Measurements from ENCODE around the gene CXCR4. TPM values are rescaled to one million over a fixed set of nuclear protein-coding genes. Genes with fewer than 3 reads are reported as not detected.
A peak's percentile ranks its signal among the peaks of the same experiment; 100 is the strongest.

The CXCR4 gene
- total and polyA plus RNA-seq, 11 donors = 1.1 to 21.3 (median 3.7) TPM

- H3K4me1 ChIP-seq = peaks cover 0 to 4% (median 0%) of the 10 kb centered on the region in 12 donors
- peaks cover 0 to 6% (median 0%) of the 10 kb centered on the region in 9 donors for H3K27me3 ChIP-seq
- ATAC-seq (no peak), DNase-seq (no peak)
- H3K4me3 ChIP-seq = no peak overlapping the region
- no peaks in the 10 kb centered on the region for H3K9me3 ChIP-seq
- no peaks in the 10 kb centered on the region for H3K36me3 ChIP-seq
- TF ChIP-seq POLR2A (IDR thresholded peaks at IDR 0.05) (no peak), CTCF (IDR thresholded peaks at IDR 0.05) (no peak)
- H3K27ac ChIP-seq = no peak overlapping the region
- intact Hi-C loops (cut with DNase I) = no loop called here
Observed at GRCh38 chr2:136146564-136146963, 28.6 kb upstream of the CXCR4 start.

- 63 to 68% (median 65%) methylated on average over 6 of the region's 6 CpGs for WGBS, 4 donors
- Histone ChIP-seq H3K4me1 (peaks cover 0 to 11% (median 0%) of the 10 kb centered on the region in 12 donors), H3K9me3 (no peaks in the 10 kb centered on the region), H3K36me3 (no peaks in the 10 kb centered on the region), H3K27ac (no peak overlapping the region), H3K4me3 (no peak overlapping the region), H3K27me3 (peaks cover 0 to 6% (median 0%) of the 10 kb centered on the region in 9 donors)
- ATAC-seq (no peak), DNase-seq (no peak)
- TF ChIP-seq POLR2A (IDR thresholded peaks at IDR 0.05) = no peak
- no peak for TF ChIP-seq CTCF (IDR thresholded peaks at IDR 0.05)
- intact Hi-C loops (cut with DNase I) = no loop called here
Observed at GRCh38 chr2:136143603-136144451, 25.9 kb upstream of the CXCR4 start.

- no peak for TF ChIP-seq CTCF (IDR thresholded peaks at IDR 0.05)
- TF ChIP-seq POLR2A (IDR thresholded peaks at IDR 0.05) = no peak
- no peak for DNase-seq
- Histone ChIP-seq H3K4me3 (no peak overlapping the region), H3K27ac (no peak overlapping the region), H3K27me3 (peaks cover 0 to 6% (median 0%) of the 10 kb centered on the region in 9 donors), H3K9me3 (no peaks in the 10 kb centered on the region), H3K36me3 (no peaks in the 10 kb centered on the region), H3K4me1 (peaks cover 0 to 33% (median 0%) of the 10 kb centered on the region in 12 donors)
- 48 to 64% (median 57%) methylated on average over 7 of the region's 7 CpGs for WGBS, 4 donors
- ATAC-seq = no peak
- intact Hi-C loops (cut with DNase I) = no loop called here
Observed at GRCh38 chr2:136141510-136142149, 23.7 kb upstream of the CXCR4 start.

GRCh38 chr2:136139631-136140030 lies 21.7 kb upstream of the CXCR4 start:
- H3K9me3 ChIP-seq = no peaks in the 10 kb centered on the region

More at GRCh38 chr2:136139631-136140030, 21.7 kb upstream of the CXCR4 start:
- no peak for ATAC-seq
- TF ChIP-seq POLR2A (IDR thresholded peaks at IDR 0.05) (no peak), CTCF (IDR thresholded peaks at IDR 0.05) (no peak)
- no peak for DNase-seq
- peaks cover 0 to 53% (median 0%) of the 10 kb centered on the region in 12 donors for H3K4me1 ChIP-seq
- intact Hi-C loops (cut with DNase I) = no loop called here
- peaks cover 0 to 6% (median 0%) of the 10 kb centered on the region in 9 donors for H3K27me3 ChIP-seq
- 77 to 88% (median 82%) methylated on average over 3 of the region's 3 CpGs for WGBS, 4 donors
- H3K36me3 ChIP-seq = no peaks in the 10 kb centered on the region
- H3K27ac ChIP-seq = peak overlapping the region in 1 of 12 donors; percentile 87
- H3K4me3 ChIP-seq = no peak overlapping the region
